MM.1S (cell line): ENCODE measurements around the gene MTARC2.

Experiments
- DNase-seq: peaks from one replicate; pipeline ENCODE4 v3.0.0-alpha.2; 2015
- H2AFZ ChIP-seq: fragments of 300-600 bp; sonication (generic); 2 replicates; pipeline ENCODE4 v1.6.0; 2016; ENCODE audit warnings: antibody characterized with exemption, low read length
- H3F3A ChIP-seq: fragments of 300-600 bp; sonication (generic); 2 replicates; pipeline ENCODE4 v1.6.1; 2016; ENCODE audit warnings: mild to moderate bottlenecking, antibody characterized with exemption, low read length, moderate library complexity, mixed read lengths; ENCODE audit not compliant: insufficient read depth
- H3K27ac ChIP-seq: fragments of 300-600 bp; sonication (generic); 2 replicates; pipeline ENCODE4 v1.5.1; 2016; ENCODE audit warnings: mild to moderate bottlenecking, low read length
- H3K27me3 ChIP-seq: fragments of 300-600 bp; sonication (generic); replicated peaks from 2 replicates; pipeline ENCODE4 v1.6.0; 2016; ENCODE audit warnings: low read length; ENCODE audit not compliant: insufficient read depth
- H3K36me3 ChIP-seq: fragments of 300-600 bp; sonication (generic); replicated peaks from 2 replicates; pipeline ENCODE4 v1.6.1; 2016; ENCODE audit warnings: mild to moderate bottlenecking, low read length, mixed read lengths; ENCODE audit not compliant: insufficient read depth
- H3K4me1 ChIP-seq: fragments of 300-600 bp; sonication (generic); 2 replicates; pipeline ENCODE4 v1.6.1; 2016; ENCODE audit warnings: low read length, mixed read lengths
- H3K4me2 ChIP-seq: fragments of 300-600 bp; sonication (generic); 2 replicates; pipeline ENCODE4 v1.6.0; 2016; ENCODE audit warnings: low read depth, low read length
- H3K4me3 ChIP-seq: fragments of 300-600 bp; sonication (generic); 2 replicates; pipeline ENCODE4 v1.5.1; 2016; ENCODE audit warnings: low read length, mixed read lengths
- H3K79me2 ChIP-seq: fragments of 300-600 bp; sonication (generic); 2 replicates; pipeline ENCODE4 v1.6.1; 2016; ENCODE audit warnings: mixed run types, low read length, mixed read lengths
- H3K9ac ChIP-seq: fragments of 300-600 bp; sonication (generic); 2 replicates; pipeline ENCODE4 v1.6.1; 2016; ENCODE audit warnings: low read length, mixed read lengths
- H3K9me2 ChIP-seq: fragments of 300-600 bp; sonication (generic); replicated peaks from 2 replicates; pipeline ENCODE4 v1.6.1; 2016; ENCODE audit warnings: mild to moderate bottlenecking, low read length, mixed read lengths; ENCODE audit not compliant: insufficient read depth
- H3K9me3 ChIP-seq: fragments of 300-600 bp; sonication (generic); replicated peaks from 2 replicates; pipeline ENCODE4 v1.6.1; 2016; ENCODE audit warnings: mild to moderate bottlenecking, low read length, mixed read lengths; ENCODE audit not compliant: insufficient read depth
- H4K20me1 ChIP-seq: fragments of 300-600 bp; sonication (generic); 2 replicates; pipeline ENCODE4 v1.6.1; 2016; ENCODE audit warnings: mild to moderate bottlenecking, low read length, moderate library complexity, mixed read lengths; ENCODE audit not compliant: insufficient read depth
- CTCF ChIP-seq: fragments of 300-600 bp; sonication (generic); IDR thresholded peaks from 2 replicates; pipeline ENCODE4 v1.5.1; 2016; ENCODE audit warnings: antibody characterized with exemption, low read length, mixed read lengths
- EZH2 ChIP-seq: fragments of 300-600 bp; sonication (generic); optimal IDR thresholded peaks from 2 replicates; pipeline ENCODE3; 2017; ENCODE audit warnings: low read depth, mild to moderate bottlenecking, antibody characterized with exemption, low read length, mixed read lengths
- EZH2phosphoT487 ChIP-seq: fragments of 300-600 bp; sonication (generic); IDR thresholded peaks from 2 replicates; pipeline ENCODE4 v1.6.1; 2018; ENCODE audit warnings: antibody characterized with exemption, low read length

MTARC2 gene

GRCh38 chr1:220754212-220754917, 6.2 kb downstream of the MTARC2 start:
- Histone ChIP-seq H3K4me1 (peaks cover 14% of the 10 kb centered on the region), H3K9ac (no peak overlapping the region), H3K27ac (no peak overlapping the region), H2AFZ (no peak overlapping the region), H4K20me1 (no peaks in the 10 kb centered on the region), H3K4me2 (no peak overlapping the region), H3F3A (no peaks in the 10 kb centered on the region), H3K27me3 (no peaks in the 10 kb centered on the region), H3K9me2 (no peaks in the 10 kb centered on the region), H3K79me2 (peaks cover 38% of the 10 kb centered on the region), H3K36me3 (no peaks in the 10 kb centered on the region), H3K9me3 (no peaks in the 10 kb centered on the region), H3K4me3 (no peak overlapping the region)
- DNase-seq = no peak
- TF ChIP-seq EZH2phosphoT487 (no peak), CTCF (no peak), EZH2 (no peak)

GRCh38 chr1:220754918-220755295, 6.8 kb downstream of the MTARC2 start:
- Histone ChIP-seq H4K20me1 (no peaks in the 10 kb centered on the region), H3K36me3 (no peaks in the 10 kb centered on the region)

GRCh38 chr1:220755309-220755708, 7.2 kb downstream of the MTARC2 start:
- H4K20me1 ChIP-seq = no peaks in the 10 kb centered on the region
- no peaks in the 10 kb centered on the region for H3K27me3 ChIP-seq
- peaks cover 6% of the 10 kb centered on the region for H3K4me1 ChIP-seq
- no peaks in the 10 kb centered on the region for H3K9me2 ChIP-seq
- no peaks in the 10 kb centered on the region for H3K9me3 ChIP-seq
- no peak overlapping the region for H3K9ac ChIP-seq
- TF ChIP-seq EZH2 (no peak), CTCF (no peak), EZH2phosphoT487 (no peak)
- no peak overlapping the region for H3K27ac ChIP-seq
- H3K36me3 ChIP-seq = no peaks in the 10 kb centered on the region
- no peak overlapping the region for H3K4me2 ChIP-seq
- H3K4me3 ChIP-seq = no peak overlapping the region
- H2AFZ ChIP-seq = no peak overlapping the region
- no peaks in the 10 kb centered on the region for H3F3A ChIP-seq
- DNase-seq = no peak
- H3K79me2 ChIP-seq = peaks cover 29% of the 10 kb centered on the region

More at GRCh38 chr1:220754918-220755295, 6.8 kb downstream of the MTARC2 start:
- no peak overlapping the region for H2AFZ ChIP-seq
- peaks cover 10% of the 10 kb centered on the region for H3K4me1 ChIP-seq
- TF ChIP-seq EZH2 (no peak), EZH2phosphoT487 (no peak), CTCF (no peak)
- H3K9me3 ChIP-seq = no peaks in the 10 kb centered on the region
- H3K9ac ChIP-seq = no peak overlapping the region
- H3K9me2 ChIP-seq = no peaks in the 10 kb centered on the region
- no peak overlapping the region for H3K27ac ChIP-seq
- no peaks in the 10 kb centered on the region for H3F3A ChIP-seq
- H3K4me2 ChIP-seq = no peak overlapping the region
- H3K4me3 ChIP-seq = no peak overlapping the region
- no peak for DNase-seq
- no peaks in the 10 kb centered on the region for H3K27me3 ChIP-seq
- peaks cover 33% of the 10 kb centered on the region for H3K79me2 ChIP-seq
